GM18861 (cell line): ENCODE results near the gene ZNF621.

Source experiments
- ATAC-seq: cut with Tn5 transposase; IDR thresholded peaks from one replicate; pipeline ENCODE4 v1.9.1; 2021; ENCODE audit not compliant: unreplicated experiment

Gene ZNF621

DNA sequence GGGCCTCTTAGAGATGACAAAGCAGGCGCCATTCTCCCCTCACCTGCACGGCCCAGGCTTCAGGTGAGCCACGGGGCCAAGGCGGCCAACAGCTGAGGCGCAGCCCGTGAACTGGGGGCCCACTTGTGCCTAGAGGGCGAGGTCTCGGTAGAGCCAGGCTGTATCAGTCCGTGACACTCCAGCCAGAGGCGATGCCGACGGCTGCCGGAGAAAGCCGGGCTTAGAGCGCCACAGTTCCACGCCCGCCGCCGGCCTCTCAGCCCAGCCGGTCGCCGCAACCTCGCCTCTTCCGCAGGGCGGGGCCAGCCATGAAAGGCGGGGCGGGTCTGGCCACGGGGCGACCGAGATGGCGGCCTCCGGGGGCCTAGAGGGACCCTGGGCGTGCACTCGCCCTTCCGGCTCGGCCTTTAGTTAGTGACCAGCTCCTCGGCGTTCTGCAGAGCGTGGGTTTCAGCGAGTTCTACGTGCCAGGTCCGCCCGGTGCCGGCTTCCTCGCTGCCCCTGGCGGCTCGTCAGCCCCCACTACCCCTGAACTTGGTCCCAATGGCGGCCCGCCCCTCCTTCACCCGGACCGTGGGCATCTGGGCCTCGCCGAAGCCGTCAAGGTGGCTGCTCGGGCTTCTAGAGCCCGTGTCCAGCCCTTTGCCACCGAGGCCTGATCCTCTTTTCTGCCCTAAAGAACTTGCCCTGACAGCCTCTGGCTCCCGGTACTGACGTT is at the start of gene ZNF621:
TSS of gene ZNF621 (plus strand) at position 393 of the 718 bp plus-strand sequence. CDS start 881 bp downstream, outside the sequence.
- ATAC-seq = peak; percentile 97

DNA sequence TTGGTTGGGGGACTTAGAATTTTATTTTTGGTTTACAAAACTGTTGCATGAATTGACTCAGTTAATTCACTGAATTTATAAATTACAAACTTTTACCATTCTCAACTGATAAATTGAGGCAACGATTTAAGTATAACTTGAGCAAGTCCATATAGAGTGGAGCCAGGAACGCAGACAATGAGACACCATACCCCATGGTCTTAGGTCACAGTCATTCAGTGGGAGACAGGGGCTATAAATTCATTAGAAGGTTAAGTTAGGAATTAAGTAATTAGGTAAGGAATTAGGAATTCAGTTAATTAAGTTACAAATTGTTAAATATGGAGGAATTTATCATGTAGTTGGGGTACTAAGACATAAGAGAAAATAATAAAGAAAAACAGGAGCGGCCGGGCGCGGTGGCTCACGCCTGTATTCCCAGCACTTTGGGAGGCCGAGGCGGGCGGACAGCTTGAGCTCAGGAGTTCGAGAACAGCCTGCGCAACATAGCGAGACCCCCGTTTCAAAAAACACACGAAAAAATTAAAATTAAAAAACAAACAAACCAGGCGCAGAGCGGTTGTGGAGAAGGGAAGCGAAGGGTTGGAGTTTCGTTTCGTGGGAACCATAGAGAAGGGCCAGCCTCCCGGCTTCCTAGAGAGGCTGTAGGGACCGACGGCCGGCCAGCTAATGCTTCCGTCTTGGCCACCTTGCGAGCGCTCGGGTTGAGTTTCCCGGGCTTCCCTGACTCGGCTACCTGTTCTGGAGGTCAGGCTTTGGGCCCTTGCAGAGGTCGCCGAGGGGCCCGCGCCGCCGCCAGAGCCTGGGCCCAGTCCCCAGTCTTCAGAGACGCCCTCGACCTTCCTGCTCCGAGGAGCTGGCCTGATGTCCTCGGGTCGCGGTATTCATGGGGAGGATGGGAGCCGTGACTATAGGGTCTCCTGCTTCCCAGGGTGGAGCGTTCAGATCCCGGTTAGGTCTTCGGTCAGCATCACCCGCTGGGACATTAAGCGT is 48.0 kb upstream of the ZNF621 start, which contains the start of gene ZNF619:
TSS of gene ZNF619 (plus strand) at position 645 of the 993 bp plus-strand sequence. CDS start 858 bp downstream, outside the sequence.
- peak; percentile 70 for ATAC-seq

DNA sequence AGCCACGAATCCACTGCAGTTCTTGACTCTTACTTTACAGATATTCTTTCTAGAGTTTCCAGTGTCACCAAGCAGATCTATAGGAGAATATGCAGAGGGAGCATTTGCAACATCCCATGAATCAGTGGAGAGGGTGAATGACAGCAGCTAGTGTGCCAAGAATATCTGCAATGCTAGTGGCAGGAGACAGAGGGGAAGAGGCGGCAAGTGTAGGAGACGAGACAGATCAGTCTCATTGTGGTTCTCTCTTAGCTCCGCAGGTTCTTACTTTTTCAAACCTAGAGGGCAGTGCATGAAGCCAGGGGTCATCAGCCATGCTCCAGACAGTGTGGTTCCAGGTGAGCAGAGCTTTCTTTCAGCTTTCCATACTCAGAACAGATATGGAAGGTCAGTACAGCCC is 47.1 kb upstream of the ZNF621 start:
- ATAC-seq = no peak

DNA sequence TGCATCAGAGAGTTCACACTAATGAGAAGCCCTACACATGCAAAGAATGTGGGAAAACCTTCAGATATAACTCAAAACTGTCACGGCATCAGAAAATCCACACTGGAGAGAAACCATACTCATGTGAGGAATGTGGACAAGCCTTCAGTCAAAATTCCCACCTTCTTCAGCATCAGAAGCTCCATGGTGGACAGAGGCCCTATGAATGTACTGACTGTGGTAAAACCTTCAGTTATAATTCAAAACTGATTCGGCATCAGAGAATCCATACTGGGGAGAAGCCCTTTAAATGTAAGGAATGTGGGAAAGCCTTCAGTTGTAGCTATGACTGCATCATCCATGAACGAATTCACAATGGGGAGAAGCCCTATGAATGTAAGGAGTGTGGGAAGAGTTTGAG is 37.6 kb upstream of the ZNF621 start:
- no peak for ATAC-seq

DNA sequence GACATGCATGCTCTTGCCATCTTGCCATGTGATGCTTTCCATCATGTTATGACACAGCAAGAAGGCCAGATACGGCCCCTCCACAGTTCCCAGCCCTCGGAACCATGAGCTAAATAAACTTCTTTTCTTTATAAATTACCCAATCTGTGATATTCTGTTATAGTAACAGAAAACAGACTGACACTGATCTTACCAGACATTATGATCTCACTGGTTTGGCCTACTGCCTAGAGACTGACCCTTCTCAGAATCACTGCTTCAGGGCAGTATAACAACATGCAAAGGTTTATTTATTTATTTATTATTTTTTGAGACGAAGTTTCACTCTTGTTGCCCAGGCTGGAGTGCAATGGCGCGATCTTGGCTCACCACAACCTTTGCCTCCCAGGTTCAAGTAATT is 33.8 kb upstream of the ZNF621 start:
- ATAC-seq = no peak

DNA sequence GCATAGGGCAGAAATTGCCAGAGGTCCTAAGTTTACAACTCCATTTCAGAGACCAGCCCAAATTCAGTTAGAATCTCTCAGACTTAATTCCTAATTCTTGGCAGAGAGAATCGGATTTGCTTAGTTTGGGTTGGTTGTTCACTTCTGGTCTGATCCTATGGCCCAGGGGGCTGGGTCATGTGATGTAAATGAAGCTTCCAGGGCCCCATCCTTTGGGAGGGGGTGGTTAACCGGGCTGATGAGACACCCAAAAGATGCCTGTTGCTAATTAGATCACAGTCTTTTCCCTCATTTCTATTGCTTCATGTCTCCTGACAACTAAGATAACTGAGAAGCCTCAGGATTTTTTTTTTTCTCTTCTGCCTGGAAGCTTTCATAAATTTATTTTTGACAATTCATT is 30.1 kb upstream of the ZNF621 start:
- no peak for ATAC-seq

DNA sequence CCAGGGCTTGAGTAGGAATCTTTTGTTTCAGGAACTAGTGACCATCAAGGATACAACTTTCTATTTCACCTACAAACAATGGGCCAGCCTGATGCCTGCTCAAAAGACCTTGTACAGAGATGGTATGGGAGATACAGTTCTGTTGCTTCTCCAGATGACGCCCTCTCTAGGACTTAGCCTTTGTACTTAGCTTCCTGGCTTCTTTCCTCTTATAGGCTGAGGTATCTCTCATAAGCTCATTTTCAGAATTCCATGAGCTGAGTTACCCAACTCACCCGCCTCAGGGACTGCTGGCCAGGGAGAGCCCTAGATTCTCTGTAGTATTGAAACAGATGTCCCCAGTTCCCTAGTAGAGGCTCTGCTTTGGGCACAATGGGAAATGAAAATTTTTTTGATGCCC is 27.5 kb upstream of the ZNF621 start:
- ATAC-seq = no peak

DNA sequence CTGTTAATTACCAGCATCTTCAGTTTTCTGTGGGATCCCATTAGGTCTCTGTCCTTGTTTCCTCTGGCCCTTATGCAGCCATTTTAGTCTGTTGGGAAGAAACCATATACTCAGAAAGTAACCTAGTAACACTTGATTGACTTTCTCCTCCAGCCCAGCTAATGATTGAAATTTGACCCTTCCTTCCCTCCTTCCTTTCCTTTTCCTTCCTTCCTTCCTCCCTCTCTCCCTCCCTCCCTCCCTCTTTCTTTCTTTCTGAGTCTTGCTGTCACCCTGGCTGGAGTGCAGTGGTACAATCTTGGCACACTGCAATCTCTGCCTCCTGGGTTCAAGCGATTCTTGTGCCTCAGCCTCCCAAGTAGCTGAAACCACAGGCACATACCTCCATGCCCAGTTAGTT is 24.8 kb upstream of the ZNF621 start:
- ATAC-seq = no peak

DNA sequence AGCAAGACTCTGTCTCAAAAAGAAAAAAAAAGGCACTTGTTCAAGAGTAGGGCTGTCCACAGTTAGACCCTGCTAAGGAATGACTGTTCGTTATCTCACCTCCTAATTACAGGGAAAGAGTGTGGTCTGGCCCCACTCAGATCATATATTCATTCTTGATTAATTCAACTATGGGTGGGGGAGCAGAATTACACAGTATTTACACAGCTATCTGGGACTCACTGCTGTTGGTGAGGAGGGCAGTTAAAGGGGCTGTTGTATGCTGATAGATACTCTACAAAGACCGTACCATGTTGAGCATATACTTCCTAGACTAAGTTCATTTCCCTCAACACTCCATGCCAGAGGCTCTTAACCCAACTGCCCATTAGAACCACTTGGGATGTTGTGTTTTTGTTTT is 22.7 kb upstream of the ZNF621 start:
- ATAC-seq = no peak

DNA sequence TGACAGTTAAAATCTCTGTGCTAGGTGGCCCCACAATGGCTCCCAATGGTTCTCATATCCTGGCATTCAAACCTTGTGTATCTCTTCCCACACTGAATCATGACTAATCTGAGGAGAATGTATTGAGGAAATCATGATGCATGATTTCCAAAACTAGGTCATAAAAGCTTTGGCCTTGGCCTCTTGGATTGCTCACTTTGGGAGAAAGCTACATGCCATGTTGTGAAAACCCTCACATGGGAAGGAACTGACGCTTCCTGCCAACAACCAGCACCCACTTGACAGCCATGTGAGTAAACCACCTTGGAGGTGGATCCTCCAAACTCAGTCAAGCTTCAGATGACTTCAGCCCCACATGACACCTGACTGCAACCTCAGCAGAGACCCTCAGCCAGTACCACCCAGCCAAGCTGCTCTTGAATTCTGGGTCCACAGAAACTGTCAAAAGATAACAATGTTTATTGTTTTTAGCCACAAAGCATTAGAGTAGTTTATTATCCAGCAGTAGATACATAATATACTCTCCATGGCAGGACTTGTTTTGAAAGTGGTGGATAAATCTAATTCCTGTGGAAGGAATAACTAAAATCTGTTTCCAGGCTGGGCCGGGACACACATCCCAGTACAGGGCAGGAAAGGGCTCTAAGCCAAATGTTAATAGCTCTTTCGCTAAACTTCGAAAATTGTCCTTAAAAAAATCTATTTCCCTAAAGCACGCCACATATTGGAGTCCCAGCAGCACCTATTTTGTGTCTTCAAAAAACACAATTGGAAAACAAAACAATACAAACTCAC is 19.9 kb upstream of the ZNF621 start:
- no peak for ATAC-seq

DNA sequence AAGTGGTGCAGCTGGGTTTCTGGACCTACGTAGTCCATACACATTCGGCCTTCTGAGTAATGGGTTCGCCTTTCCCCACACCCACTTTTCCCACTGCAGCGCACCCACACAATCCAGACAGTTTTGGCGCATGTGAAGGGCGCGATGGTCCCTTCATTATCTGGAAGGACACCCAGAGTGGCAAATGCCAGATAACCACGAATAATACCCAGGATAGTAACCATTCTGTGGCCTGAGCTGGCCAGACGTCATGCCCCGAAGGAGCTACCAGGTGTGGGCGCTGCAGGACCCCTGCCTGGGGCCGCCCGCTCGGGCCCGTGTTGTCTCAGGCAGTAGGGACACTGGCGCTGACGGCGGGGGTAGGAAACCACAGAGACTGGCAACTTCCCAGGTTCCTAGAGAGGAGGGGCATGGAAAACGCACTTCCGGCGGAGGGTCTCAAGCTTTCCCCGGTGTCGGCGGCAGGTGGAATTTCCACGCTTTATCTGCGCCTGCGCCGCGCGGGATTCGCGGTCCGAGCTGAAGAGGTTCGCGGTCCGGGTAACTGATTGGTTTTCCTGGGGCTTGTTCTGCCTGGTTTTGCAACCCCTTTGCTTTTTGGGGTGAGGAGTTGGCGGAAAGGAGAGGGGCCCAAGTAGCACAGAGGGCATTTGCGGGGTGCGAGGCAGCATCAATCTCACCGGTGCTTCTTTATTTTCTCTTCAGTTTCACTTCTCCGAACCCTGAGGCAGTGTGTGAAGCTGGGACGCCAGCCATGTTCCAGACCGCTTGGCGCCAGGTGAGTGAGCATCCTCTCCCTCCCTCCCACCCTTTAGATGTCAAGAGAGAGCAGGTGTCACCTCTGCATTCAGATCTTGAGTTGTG is 18.9 kb upstream of the ZNF621 start, which contains the start of gene ZNF620:
TSS of gene ZNF620 (plus strand) at position 441 of the 864 bp plus-strand sequence. CDS start at position 755, 314 bp downstream.
- ATAC-seq = peak; percentile 77

DNA sequence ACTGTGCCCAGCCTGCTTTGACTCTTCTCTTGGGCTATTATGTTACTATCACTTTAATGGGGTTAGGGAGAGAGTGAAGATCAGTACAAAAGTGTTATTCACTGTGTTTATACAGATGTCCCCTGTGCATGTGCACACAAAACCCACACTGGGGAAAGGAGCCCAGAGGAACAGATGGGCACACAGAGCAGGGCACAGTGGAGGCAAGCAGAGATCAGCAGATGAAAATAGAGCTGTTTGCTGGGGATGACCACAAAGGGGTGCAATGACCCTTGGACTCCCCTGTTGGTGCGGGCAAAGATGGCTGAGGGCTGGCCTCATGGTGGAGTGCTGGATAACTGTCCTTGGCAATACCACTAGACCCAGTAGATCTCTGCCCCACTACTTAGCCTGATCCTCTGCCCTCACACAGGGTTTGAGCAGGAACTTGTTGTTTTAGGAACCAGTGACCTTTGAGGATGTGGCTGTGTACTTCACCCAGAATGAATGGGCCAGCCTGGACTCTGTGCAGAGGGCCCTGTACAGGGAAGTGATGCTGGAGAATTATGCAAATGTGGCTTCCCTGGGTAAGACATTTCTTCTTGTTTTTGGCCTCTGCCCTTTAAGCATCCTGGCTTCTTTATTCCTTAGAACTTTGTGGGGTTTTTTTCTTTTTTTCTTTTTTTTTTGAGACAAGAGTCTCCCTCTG is 13.6 kb upstream of the ZNF621 start:
- ATAC-seq = no peak

DNA sequence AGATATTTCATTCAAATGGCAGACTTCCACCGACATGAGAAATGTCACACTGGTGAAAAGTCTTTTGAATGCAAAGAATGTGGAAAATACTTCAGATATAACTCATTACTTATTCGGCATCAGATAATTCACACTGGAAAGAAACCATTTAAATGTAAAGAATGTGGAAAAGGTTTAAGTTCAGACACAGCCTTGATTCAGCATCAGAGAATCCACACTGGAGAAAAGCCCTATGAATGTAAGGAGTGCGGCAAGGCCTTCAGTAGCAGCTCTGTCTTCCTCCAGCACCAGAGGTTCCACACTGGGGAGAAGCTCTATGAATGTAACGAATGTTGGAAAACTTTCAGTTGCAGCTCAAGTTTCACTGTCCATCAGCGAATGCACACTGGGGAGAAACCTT is 8.6 kb upstream of the ZNF621 start:
- no peak for ATAC-seq

DNA sequence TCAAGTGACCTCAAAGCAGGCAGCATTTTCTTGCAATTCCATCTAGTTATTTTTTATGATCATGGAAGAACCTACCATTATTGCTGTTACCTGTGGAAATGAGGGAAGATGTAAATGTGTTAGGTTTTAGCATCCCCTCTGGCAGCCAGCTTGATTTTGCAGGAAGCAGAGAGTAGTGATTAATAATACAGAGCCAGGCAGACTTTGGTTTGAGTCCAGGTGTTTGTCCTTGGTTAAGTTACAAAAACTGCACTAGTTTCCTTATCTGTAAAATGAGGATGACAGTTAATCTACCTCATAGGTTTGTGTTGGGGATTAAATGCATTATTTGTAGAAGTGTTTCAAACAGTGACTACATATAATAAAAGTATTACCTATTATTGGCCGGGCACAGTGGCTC is 6.7 kb upstream of the ZNF621 start:
- no peak for ATAC-seq

DNA sequence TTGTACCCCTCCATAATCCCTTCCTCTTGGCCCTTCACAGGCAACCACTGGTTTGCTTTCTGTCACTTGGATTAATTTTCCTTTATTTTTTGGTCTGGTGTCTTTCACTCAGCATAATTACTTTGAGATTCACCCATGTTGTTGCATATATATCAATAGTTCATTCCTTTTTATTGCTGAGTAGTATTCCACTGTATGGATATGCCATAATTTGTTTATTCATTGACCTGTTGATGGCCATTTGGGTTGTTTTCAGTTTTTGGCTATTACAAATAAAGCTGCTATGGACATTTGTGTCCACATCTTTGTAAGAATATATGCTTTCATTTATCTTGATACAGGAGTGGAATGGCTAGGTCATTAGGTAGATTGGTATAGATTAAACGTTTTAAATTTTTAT is 5.9 kb upstream of the ZNF621 start:
- ATAC-seq = no peak

DNA sequence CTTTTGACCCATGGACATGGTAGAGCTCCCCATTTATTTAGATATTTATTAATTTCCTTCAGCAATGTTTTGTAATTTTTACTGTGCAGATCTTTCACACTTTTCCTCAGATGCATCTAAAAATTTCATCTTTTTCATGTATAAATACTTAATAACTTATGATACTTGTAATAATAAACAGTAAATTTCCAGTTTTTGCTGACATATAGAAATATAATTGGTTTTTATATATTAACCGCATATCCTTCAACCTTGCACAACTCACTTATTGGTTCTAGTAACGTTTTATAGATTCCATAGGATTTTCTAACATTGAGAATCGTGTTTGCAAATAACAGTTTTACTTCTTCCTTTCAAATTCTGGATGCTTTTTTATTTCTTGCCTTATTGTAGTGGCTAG is 3.5 kb upstream of the ZNF621 start:
- no peak for ATAC-seq

DNA sequence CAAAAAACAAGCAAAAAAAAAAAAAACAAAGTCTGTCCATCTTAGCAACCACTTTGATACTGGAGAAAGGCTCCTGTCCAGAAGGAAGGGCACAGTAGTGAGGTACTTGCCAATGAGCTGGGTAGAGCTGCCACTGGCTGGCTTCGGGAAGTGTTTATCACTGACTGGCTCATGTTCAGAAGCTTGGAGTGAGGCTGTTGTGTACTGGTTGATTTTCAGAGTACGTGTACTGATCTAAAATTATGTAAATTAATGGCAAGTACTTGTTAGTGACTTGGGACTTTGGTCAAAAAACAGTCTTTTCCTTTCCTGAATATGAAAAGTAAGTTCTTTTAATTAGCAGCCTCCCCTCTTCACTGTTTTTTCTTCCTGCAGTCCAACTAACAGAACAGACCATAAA is 979 bp upstream of the ZNF621 start:
- ATAC-seq = no peak

DNA sequence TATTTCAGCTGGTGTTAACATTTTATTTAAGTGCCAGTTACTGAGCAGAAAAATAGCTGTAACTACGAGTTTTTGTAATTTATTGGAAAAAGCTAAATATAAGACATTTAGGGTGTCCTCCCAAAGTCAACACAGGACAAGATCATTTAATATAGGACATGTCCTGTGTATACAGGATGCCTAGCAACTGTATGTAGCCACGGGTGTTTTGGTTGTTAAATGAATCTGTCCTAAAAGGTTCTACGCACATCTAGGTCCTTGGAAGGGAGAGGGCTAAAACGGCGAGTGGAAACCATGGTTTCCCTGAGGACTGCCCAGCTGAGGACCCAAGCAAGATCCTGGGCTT is 565 bp upstream of the ZNF621 start:
- no peak for ATAC-seq

DNA sequence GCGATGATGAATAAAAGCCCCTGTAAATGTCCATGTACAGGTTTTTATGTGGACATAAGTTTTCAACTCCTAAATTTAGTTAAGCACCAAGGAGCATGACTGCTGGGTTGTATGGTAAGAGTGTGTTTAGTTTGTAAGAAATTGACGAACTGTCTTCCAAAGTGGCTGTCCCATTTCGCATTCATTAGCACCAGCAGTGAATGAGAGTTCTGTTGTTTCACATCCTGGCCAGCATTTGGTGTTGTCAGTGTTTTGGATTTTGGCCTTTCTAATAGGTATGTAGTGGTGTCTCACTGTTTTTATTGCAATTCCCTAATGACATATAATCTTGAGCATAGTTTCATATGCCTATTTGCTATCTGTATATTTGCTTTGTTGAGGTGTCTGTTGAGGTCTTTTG is 3.7 kb downstream of the ZNF621 start:
- no peak for ATAC-seq

DNA sequence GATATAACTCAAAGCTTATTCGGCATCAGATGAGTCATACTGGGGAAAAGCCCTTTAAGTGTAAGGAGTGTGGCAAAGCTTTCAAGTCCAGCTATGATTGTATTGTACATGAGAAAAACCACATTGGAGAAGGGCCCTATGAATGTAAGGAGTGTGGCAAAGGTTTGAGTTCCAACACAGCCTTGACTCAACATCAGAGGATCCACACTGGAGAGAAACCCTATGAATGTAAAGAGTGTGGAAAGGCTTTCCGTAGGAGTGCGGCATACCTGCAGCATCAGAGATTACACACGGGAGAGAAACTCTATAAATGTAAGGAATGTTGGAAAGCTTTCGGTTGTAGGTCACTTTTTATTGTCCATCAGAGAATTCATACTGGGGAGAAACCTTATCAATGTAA is 7.5 kb downstream of the ZNF621 start:
- no peak for ATAC-seq
